Effector memory CD8-positive, alpha-beta T cell (primary cell): ENCODE measurements around the gene XYLT1.

Source experiments
- ATAC-seq: fragments of 150-1000 bp; cut with Tn5 transposase; replicated peaks from 2 replicates; pipeline ENCODE4 v1.10.0; 2021; ENCODE audit warnings: mild to moderate bottlenecking, moderate library complexity
- DNase-seq, 3 experiments: peaks; one replicate each; pipeline ENCODE4 v3.0.0; 2021
- H3K27ac Mint-ChIP-seq, 2 donors: one replicate each; pipeline ENCODE4 v1.8.0; 2022; ENCODE audit warnings: mild to moderate bottlenecking in 2 of 2, mixed read lengths in 2 of 2, moderate library complexity in 2 of 2
- H3K27me3 Mint-ChIP-seq, 2 donors: one replicate each; pipeline ENCODE4 v1.8.0; 2022; ENCODE audit warnings: mixed read lengths in 2 of 2
- H3K36me3 Mint-ChIP-seq: one replicate; pipeline ENCODE4 v1.8.0; 2022; ENCODE audit warnings: mild to moderate bottlenecking, moderate library complexity, mixed read lengths; ENCODE audit not compliant: insufficient read depth
- H3K4me1 Mint-ChIP-seq, 2 donors: one replicate each; pipeline ENCODE4 v1.8.0; 2022; ENCODE audit warnings: low read depth in 2 of 2, mixed read lengths in 2 of 2
- H3K4me3 Mint-ChIP-seq, 2 donors: one replicate each; pipeline ENCODE4 v1.8.0; 2022; ENCODE audit warnings: mild to moderate bottlenecking in 2 of 2, mixed read lengths in 2 of 2, moderate library complexity in 2 of 2
- H3K9me3 Mint-ChIP-seq, 2 donors: one replicate each; pipeline ENCODE4 v1.8.0; 2022; ENCODE audit warnings: mixed read lengths in 2 of 2

Gene XYLT1

GRCh38 chr16:17206712-17207111 lies 264.0 kb downstream of the XYLT1 start:
- H3K9me3 Mint-ChIP-seq: no peaks in the 10 kb centered on the region

GRCh38 chr16:17205279-17206211 lies 265.2 kb downstream of the XYLT1 start:
- H3K27ac Mint-ChIP-seq: peak overlapping the region in 1 of 2 donors; percentile 55
- ATAC-seq (no peak), DNase-seq (no peak)
- peaks cover 3 to 5% of the 10 kb centered on the region in 2 donors for H3K4me1 Mint-ChIP-seq
- no peaks in the 10 kb centered on the region for H3K36me3 Mint-ChIP-seq
- no peaks in the 10 kb centered on the region for H3K27me3 Mint-ChIP-seq
- no peaks in the 10 kb centered on the region for H3K9me3 Mint-ChIP-seq
- no peak overlapping the region for H3K4me3 Mint-ChIP-seq

More at GRCh38 chr16:17206712-17207111, 264.0 kb downstream of the XYLT1 start:
- no peaks in the 10 kb centered on the region for H3K27me3 Mint-ChIP-seq
- DNase-seq: no peak
- H3K4me1 Mint-ChIP-seq: peaks cover 3 to 5% of the 10 kb centered on the region in 2 donors
- no peak overlapping the region for H3K27ac Mint-ChIP-seq
- H3K4me3 Mint-ChIP-seq: no peak overlapping the region
- ATAC-seq: no peak
- no peaks in the 10 kb centered on the region for H3K36me3 Mint-ChIP-seq

GRCh38 chr16:17204644-17205043 lies 266.1 kb downstream of the XYLT1 start:
- Mint-ChIP-seq H3K27ac (peak overlapping the region in 1 of 2 donors; percentile 11), H3K9me3 (no peaks in the 10 kb centered on the region), H3K4me1 (peaks cover 3 to 5% of the 10 kb centered on the region in 2 donors), H3K36me3 (no peaks in the 10 kb centered on the region), H3K27me3 (no peaks in the 10 kb centered on the region), H3K4me3 (no peak overlapping the region)
- DNase-seq (no peak), ATAC-seq (no peak)

GRCh38 chr16:17204206-17204605 lies 266.6 kb downstream of the XYLT1 start:
- no peaks in the 10 kb centered on the region for H3K36me3 Mint-ChIP-seq
- no peak for DNase-seq
- H3K4me3 Mint-ChIP-seq: no peak overlapping the region
- H3K9me3 Mint-ChIP-seq: no peaks in the 10 kb centered on the region
- no peak for ATAC-seq
- H3K27ac Mint-ChIP-seq: peak overlapping the region in 1 of 2 donors; percentile 11
- H3K4me1 Mint-ChIP-seq: peaks cover 3 to 5% of the 10 kb centered on the region in 2 donors
- H3K27me3 Mint-ChIP-seq: no peaks in the 10 kb centered on the region

GRCh38 chr16:17203424-17203823 lies 267.3 kb downstream of the XYLT1 start:
- no peaks in the 10 kb centered on the region for H3K27me3 Mint-ChIP-seq
- DNase-seq (no peak), ATAC-seq (no peak)
- peaks cover 3 to 5% of the 10 kb centered on the region in 2 donors for H3K4me1 Mint-ChIP-seq
- no peak overlapping the region for H3K4me3 Mint-ChIP-seq
- H3K27ac Mint-ChIP-seq: no peak overlapping the region
- no peaks in the 10 kb centered on the region for H3K9me3 Mint-ChIP-seq
- no peaks in the 10 kb centered on the region for H3K36me3 Mint-ChIP-seq

GRCh38 chr16:17199135-17199534 lies 271.6 kb downstream of the XYLT1 start:
- Mint-ChIP-seq H3K27me3 (no peaks in the 10 kb centered on the region), H3K4me1 (peaks cover 3 to 8% of the 10 kb centered on the region in 2 donors), H3K4me3 (no peak overlapping the region), H3K27ac (peak overlapping the region in 1 of 2 donors; percentile 10), H3K36me3 (peaks cover 7% of the 10 kb centered on the region), H3K9me3 (no peaks in the 10 kb centered on the region)
- ATAC-seq (no peak), DNase-seq (no peak)

- Mint-ChIP-seq H3K36me3 (peaks cover 10% of the 10 kb centered on the region), H3K27me3 (no peaks in the 10 kb centered on the region), H3K4me1 (peaks cover 0 to 8% of the 10 kb centered on the region in 2 donors), H3K4me3 (no peak overlapping the region), H3K27ac (no peak overlapping the region), H3K9me3 (no peaks in the 10 kb centered on the region)
- ATAC-seq: no peak
- DNase-seq: no peak
Observed at GRCh38 chr16:17196526-17196925, 274.2 kb downstream of the XYLT1 start.

GRCh38 chr16:17194190-17194780 lies 276.5 kb downstream of the XYLT1 start:
- H3K36me3 Mint-ChIP-seq: peaks cover 10% of the 10 kb centered on the region
- H3K27ac Mint-ChIP-seq: no peak overlapping the region
- no peaks in the 10 kb centered on the region for H3K9me3 Mint-ChIP-seq

GRCh38 chr16:17193566-17194100 lies 277.1 kb downstream of the XYLT1 start:
- H3K27me3 Mint-ChIP-seq: no peaks in the 10 kb centered on the region
- no peak overlapping the region for H3K27ac Mint-ChIP-seq
- ATAC-seq: no peak

More at GRCh38 chr16:17194190-17194780, 276.5 kb downstream of the XYLT1 start:
- peaks cover 0 to 8% of the 10 kb centered on the region in 2 donors for H3K4me1 Mint-ChIP-seq
- H3K27me3 Mint-ChIP-seq: no peaks in the 10 kb centered on the region
- DNase-seq (peak; percentile 55 to 56 (median 55)), ATAC-seq (peak; percentile 62)
- no peak overlapping the region for H3K4me3 Mint-ChIP-seq

GRCh38 chr16:17184026-17184425 lies 286.7 kb downstream of the XYLT1 start:
- Mint-ChIP-seq H3K4me1 (peaks cover 0 to 7% of the 10 kb centered on the region in 2 donors), H3K27me3 (no peaks in the 10 kb centered on the region), H3K36me3 (no peaks in the 10 kb centered on the region), H3K27ac (no peak overlapping the region), H3K9me3 (no peaks in the 10 kb centered on the region), H3K4me3 (no peak overlapping the region)
- DNase-seq (no peak), ATAC-seq (no peak)

More at GRCh38 chr16:17193566-17194100, 277.1 kb downstream of the XYLT1 start:
- Mint-ChIP-seq H3K36me3 (peaks cover 10% of the 10 kb centered on the region), H3K4me3 (no peak overlapping the region), H3K9me3 (no peaks in the 10 kb centered on the region), H3K4me1 (peaks cover 0 to 8% of the 10 kb centered on the region in 2 donors)
- DNase-seq: no peak

- Mint-ChIP-seq H3K4me3 (no peak overlapping the region), H3K27ac (peak overlapping the region in 1 of 2 donors; percentile 44), H3K4me1 (peaks cover 17 to 21% of the 10 kb centered on the region in 2 donors), H3K9me3 (no peaks in the 10 kb centered on the region), H3K27me3 (no peaks in the 10 kb centered on the region), H3K36me3 (peaks cover 6% of the 10 kb centered on the region)
- ATAC-seq (no peak), DNase-seq (no peak)
Observed at GRCh38 chr16:17177959-17178905, 292.5 kb downstream of the XYLT1 start.

- DNase-seq (no peak), ATAC-seq (no peak)
- Mint-ChIP-seq H3K36me3 (peaks cover 6% of the 10 kb centered on the region), H3K27me3 (no peaks in the 10 kb centered on the region), H3K4me1 (peaks cover 21 to 25% of the 10 kb centered on the region in 2 donors), H3K4me3 (no peak overlapping the region), H3K9me3 (no peaks in the 10 kb centered on the region), H3K27ac (peak overlapping the region in 1 of 2 donors; percentile 47)
Observed at GRCh38 chr16:17177242-17177958, 293.4 kb downstream of the XYLT1 start.
